ENCODE results near the gene TRIM4. TPM values are rescaled to one million over a fixed set of nuclear protein-coding genes. Genes with fewer than 3 reads are reported as not detected.

The TRIM4 gene
- total RNA-seq, 1 donor from 2014 or later, result 5.8 TPM

GRCh38 chr7:99926321-99926720, 7.0 kb upstream of the TRIM4 start:
- Mint-ChIP-seq H3K27me3 (ENCODE audit: unreplicated experiment) (no peaks in the 10 kb centered on the region), H3K36me3 (ENCODE audit: low read depth, unreplicated experiment) (peaks cover 13% of the 10 kb centered on the region), H3K4me1 (ENCODE audit: unreplicated experiment) (peaks cover 24% of the 10 kb centered on the region), H3K27ac (ENCODE audit: unreplicated experiment) (no peak overlapping the region), H3K4me3 (ENCODE audit: unreplicated experiment) (no peak overlapping the region), H3K9me3 (ENCODE audit: unreplicated experiment) (no peaks in the 10 kb centered on the region)
- TF ChIP-seq CTCF (IDR thresholded peaks at IDR 0.05; ENCODE audit: unreplicated experiment), result no peak
- DNase-seq (ENCODE audit: low spot score), result no peak

GRCh38 chr7:99923200-99923599, 3.9 kb upstream of the TRIM4 start:
- DNase-seq (ENCODE audit: low spot score), result no peak
- H3K9me3 Mint-ChIP-seq (ENCODE audit: unreplicated experiment), result peaks cover 4% of the 10 kb centered on the region
- H3K36me3 Mint-ChIP-seq (ENCODE audit: low read depth, unreplicated experiment), result peaks cover 20% of the 10 kb centered on the region

GRCh38 chr7:99920149-99920548, 819 bp upstream of the TRIM4 start:
- peak overlapping the region; percentile 88 for H3K4me3 Mint-ChIP-seq (ENCODE audit: unreplicated experiment)
- no peak overlapping the region for H3K27ac Mint-ChIP-seq (ENCODE audit: unreplicated experiment)
- peaks cover 20% of the 10 kb centered on the region for H3K36me3 Mint-ChIP-seq (ENCODE audit: low read depth, unreplicated experiment)
- TF ChIP-seq CTCF (IDR thresholded peaks at IDR 0.05; ENCODE audit: unreplicated experiment), result no peak
- H3K27me3 Mint-ChIP-seq (ENCODE audit: unreplicated experiment), result peaks cover 6% of the 10 kb centered on the region
- peaks cover 6% of the 10 kb centered on the region for H3K4me1 Mint-ChIP-seq (ENCODE audit: unreplicated experiment)
- no peak for DNase-seq (ENCODE audit: low spot score)
- peaks cover 4% of the 10 kb centered on the region for H3K9me3 Mint-ChIP-seq (ENCODE audit: unreplicated experiment)

More at GRCh38 chr7:99923200-99923599, 3.9 kb upstream of the TRIM4 start:
- no peak for TF ChIP-seq CTCF (IDR thresholded peaks at IDR 0.05; ENCODE audit: unreplicated experiment)
- H3K27me3 Mint-ChIP-seq (ENCODE audit: unreplicated experiment), result peaks cover 3% of the 10 kb centered on the region
- H3K4me1 Mint-ChIP-seq (ENCODE audit: unreplicated experiment), result peaks cover 7% of the 10 kb centered on the region
- no peak overlapping the region for H3K4me3 Mint-ChIP-seq (ENCODE audit: unreplicated experiment)
- no peak overlapping the region for H3K27ac Mint-ChIP-seq (ENCODE audit: unreplicated experiment)

- Mint-ChIP-seq H3K27ac (ENCODE audit: unreplicated experiment) (peak overlapping the region; percentile 54), H3K4me1 (ENCODE audit: unreplicated experiment) (peaks cover 6% of the 10 kb centered on the region), H3K9me3 (ENCODE audit: unreplicated experiment) (peaks cover 4% of the 10 kb centered on the region), H3K36me3 (ENCODE audit: low read depth, unreplicated experiment) (peaks cover 20% of the 10 kb centered on the region), H3K4me3 (ENCODE audit: unreplicated experiment) (peak overlapping the region; percentile 88), H3K27me3 (ENCODE audit: unreplicated experiment) (peaks cover 6% of the 10 kb centered on the region)
- no peak for DNase-seq (ENCODE audit: low spot score)
- TF ChIP-seq CTCF (IDR thresholded peaks at IDR 0.05; ENCODE audit: unreplicated experiment), result no peak
Observed at GRCh38 chr7:99919814-99920112, 433 bp upstream of the TRIM4 start.

GRCh38 chr7:99910976-99911375, 8.4 kb downstream of the TRIM4 start:
- Mint-ChIP-seq H3K27ac (ENCODE audit: unreplicated experiment) (no peak overlapping the region), H3K4me1 (ENCODE audit: unreplicated experiment) (no peaks in the 10 kb centered on the region), H3K9me3 (ENCODE audit: unreplicated experiment) (no peaks in the 10 kb centered on the region), H3K4me3 (ENCODE audit: unreplicated experiment) (no peak overlapping the region), H3K27me3 (ENCODE audit: unreplicated experiment) (peaks cover 3% of the 10 kb centered on the region), H3K36me3 (ENCODE audit: low read depth, unreplicated experiment) (no peaks in the 10 kb centered on the region)
- no peak for TF ChIP-seq CTCF (IDR thresholded peaks at IDR 0.05; ENCODE audit: unreplicated experiment)
- DNase-seq (ENCODE audit: low spot score), result no peak

All from endothelial cell (in vitro differentiated cells).